IPS DF 19.7 (cell line): ENCODE measurements around the gene SUMF2.
"Not testable (repeated sequence)": the region's sequence is repeated elsewhere in the genome, so short reads cannot be mapped to it uniquely, and the experiment has no call there.

ENCODE experiments used
- DNase-seq: peaks from one replicate; pipeline ENCODE4 v3.0.0-alpha.2; 2013; ENCODE audit warnings: low read depth, low spot score

Gene SUMF2

GRCh38 chr7:56106108-56107073 lies 42.3 kb downstream of the SUMF2 start, which contains the start of gene CHCHD2:
TSS of gene CHCHD2 (minus strand) at chr7:56106476. CDS start at chr7:56106413, 63 bp downstream.
- DNase-seq, result no peak

GRCh38 chr7:56107954-56108258 lies 43.8 kb downstream of the SUMF2 start:
- DNase-seq, result no peak

DNA sequence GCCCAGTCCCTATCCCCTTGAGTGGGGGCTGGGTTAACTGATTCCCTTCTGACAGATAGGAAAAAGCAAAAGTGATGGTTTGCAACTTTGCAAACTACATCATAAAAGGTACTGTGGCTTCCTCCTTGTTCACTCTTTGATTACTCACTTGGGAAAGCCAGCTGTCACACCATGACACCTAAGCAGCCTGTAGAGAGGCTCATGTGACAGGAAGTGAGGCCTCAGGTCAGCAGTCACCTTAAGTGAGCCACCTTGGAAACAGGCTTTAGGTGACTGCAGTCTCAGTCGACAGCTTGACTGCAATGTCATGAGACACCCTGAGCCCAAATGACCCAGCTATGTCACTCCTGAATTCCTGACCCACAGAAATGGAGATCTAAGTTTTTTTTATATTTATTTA lies 46.5 kb downstream of the SUMF2 start:
- no peak for DNase-seq

GRCh38 chr7:56112244-56112643 lies 48.2 kb downstream of the SUMF2 start:
- not testable (repeated sequence) for DNase-seq

DNA sequence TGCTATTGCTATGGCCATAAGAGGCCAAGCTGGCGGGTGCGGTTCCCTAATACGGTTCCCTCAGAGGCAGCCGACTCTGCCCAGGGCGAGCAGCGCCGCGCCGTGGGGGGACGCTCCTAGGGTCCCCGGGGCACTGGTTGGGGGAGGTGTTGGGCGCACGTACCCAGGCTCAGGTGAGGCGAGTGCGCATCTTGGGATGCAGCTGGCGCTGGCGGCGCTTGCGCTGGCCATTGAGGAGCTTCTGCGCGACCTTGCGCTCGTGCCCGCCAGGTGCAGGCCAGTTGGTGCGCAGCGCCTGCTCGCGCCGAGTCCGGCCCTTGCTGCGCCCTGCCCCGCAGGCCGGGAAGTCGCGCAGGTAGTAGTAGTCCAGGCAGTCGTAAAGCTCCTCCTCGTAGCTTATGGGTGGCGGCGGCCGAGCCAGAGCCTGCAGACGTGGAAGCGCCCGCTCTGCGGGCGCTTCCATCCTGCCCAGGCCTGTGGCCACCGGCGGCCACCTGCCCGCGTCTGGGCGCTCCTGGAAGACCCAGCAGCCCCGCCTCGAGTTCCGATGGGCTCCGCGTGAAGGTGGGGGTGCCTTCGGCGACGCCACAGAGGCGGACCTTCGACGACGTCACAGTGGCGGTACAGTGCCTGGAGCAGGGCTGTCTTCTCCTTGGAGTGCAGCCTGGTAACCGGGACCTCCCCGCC lies 51.9 kb downstream of the SUMF2 start, which contains the start of gene NUPR2:
Gene NUPR2 (minus strand): TSS at position 566 of the 687 bp plus-strand sequence. CDS start 103 bp downstream, at position 463.
- no peak for DNase-seq

DNA sequence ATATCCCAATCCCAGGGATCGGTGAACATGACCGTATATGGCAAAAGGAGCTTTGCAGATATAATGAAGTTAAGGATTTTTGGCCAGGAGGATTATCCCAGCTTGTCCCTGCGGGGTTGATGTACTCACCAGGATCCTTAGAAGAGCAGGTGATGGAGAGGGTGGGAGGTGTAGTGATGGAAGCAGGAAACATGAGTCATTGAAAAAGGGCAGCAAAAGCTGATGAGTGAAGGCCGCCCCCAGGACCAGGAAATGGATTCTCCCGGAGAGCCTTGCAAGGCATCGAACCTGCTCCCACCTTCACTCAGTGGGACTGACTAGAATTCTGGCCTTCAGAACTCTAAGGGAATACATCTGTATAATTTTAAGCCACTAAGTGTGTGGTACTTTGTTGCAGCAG lies 57.4 kb downstream of the SUMF2 start:
- DNase-seq, result no peak

- no peak for DNase-seq
These were observed 60.9 kb downstream of the SUMF2 start for GRCh38 chr7:56124981-56125380.

GRCh38 chr7:56125831-56126230 lies 61.7 kb downstream of the SUMF2 start:
- no peak for DNase-seq

DNA sequence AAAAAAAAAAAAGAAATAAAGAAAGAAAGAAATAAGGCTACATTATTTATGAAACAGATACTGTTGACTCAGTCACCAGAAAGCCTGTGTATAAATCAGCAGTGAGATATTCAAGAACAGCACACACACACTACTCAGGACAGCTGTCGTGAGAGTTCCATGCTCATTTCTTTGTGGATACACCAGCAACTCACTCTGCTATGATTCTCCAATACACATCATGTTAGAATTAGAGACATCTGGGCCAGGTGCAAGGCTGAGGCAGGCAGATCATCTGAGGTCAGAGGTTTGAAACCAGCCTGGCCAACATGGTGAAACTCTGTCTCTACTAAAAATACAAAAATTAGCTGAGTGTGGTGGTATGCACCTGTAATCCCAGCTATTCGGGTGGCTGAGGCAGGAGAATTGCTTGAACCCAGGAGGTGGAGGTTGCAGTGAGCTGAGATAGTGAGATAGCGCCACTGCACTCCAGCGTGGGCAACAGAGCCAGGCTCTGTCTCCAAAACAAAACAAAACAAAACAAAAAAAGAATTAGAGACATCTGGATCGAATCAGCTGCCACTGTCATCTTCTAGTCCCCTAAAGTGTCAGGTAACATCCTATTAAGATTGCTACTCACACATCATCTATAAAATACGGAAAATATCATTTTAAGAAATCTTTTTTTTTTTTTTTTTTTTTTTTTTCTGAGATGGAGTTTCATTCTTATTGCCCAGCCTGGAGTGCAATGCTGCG lies 63.3 kb downstream of the SUMF2 start:
- DNase-seq, result no peak
